Muscle layer of duodenum (tissue), 2 donors: ENCODE results near the gene HTT-AS.

Source experiments
- H3K27ac ChIP-seq: one replicate; pipeline ENCODE4 v1.7.0; 2013; ENCODE audit warnings: mild to moderate bottlenecking, low read length
- H3K27me3 ChIP-seq: one replicate; pipeline ENCODE4 v1.7.0; 2013; ENCODE audit warnings: low read depth, mild to moderate bottlenecking, control low read depth, low read length
- H3K36me3 ChIP-seq, 2 donors: one replicate each; pipeline ENCODE4 v1.7.0; 2013; ENCODE audit warnings: low read length in 2 of 2, control low read depth in 1 of 2, mild to moderate bottlenecking in 1 of 2; ENCODE audit not compliant: insufficient read depth in 2 of 2, control insufficient read depth in 1 of 2
- H3K4me1 ChIP-seq, 2 donors: one replicate each; pipeline ENCODE4 v1.7.0; 2013; ENCODE audit warnings: low read length in 2 of 2, mild to moderate bottlenecking in 2 of 2, control low read depth in 1 of 2, moderate library complexity in 1 of 2; ENCODE audit not compliant: insufficient read depth in 2 of 2, control insufficient read depth in 1 of 2
- H3K4me3 ChIP-seq, 2 donors: one replicate each; pipeline ENCODE4 v1.7.0; 2013; ENCODE audit warnings: low read length in 2 of 2, low read depth in 1 of 2, mild to moderate bottlenecking in 1 of 2
- H3K9me3 ChIP-seq, 2 donors: one replicate each; pipeline ENCODE4 v1.7.0; 2013; ENCODE audit warnings: low read length in 2 of 2, control low read depth in 1 of 2, mild to moderate bottlenecking in 1 of 2; ENCODE audit not compliant: control insufficient read depth in 1 of 2
- donor health status: healthy.

Gene HTT-AS

GRCh38 chr4:3074078-3074845 lies at the start of gene HTT-AS, which contains the start of gene HTT:
Gene HTT-AS, minus strand, starts transcription at chr4:3074538.
Gene HTT, plus strand, starts transcription at chr4:3074681. Its CDS starts 145 bp downstream, at chr4:3074826.
- Histone ChIP-seq H3K27me3 (no peaks in the 10 kb centered on the region), H3K4me3 (peak within 1 kb of the TSS; percentile 90 to 93), H3K4me1 (peaks cover 0 to 21% of the 10 kb centered on the region in 2 donors), H3K27ac (peak within 1 kb of the TSS; percentile 95), H3K9me3 (no peaks in the 10 kb centered on the region), H3K36me3 (no peaks in the 10 kb centered on the region)

- H3K4me1 ChIP-seq: peaks cover 6 to 28% of the 10 kb centered on the region in 2 donors
- no peak overlapping the region for H3K4me3 ChIP-seq
- no peaks in the 10 kb centered on the region for H3K27me3 ChIP-seq
- H3K9me3 ChIP-seq: no peaks in the 10 kb centered on the region
- H3K27ac ChIP-seq: peak overlapping the region; percentile 49
- peaks cover 19 to 23% of the 10 kb centered on the region in 2 donors for H3K36me3 ChIP-seq
Measured at GRCh38 chr4:3123181-3123671, 48.9 kb upstream of the HTT-AS start.

- peak overlapping the region; percentile 49 for H3K27ac ChIP-seq
- peaks cover 6 to 28% of the 10 kb centered on the region in 2 donors for H3K4me1 ChIP-seq
- peaks cover 13 to 19% of the 10 kb centered on the region in 2 donors for H3K36me3 ChIP-seq
- no peak overlapping the region for H3K4me3 ChIP-seq
- no peaks in the 10 kb centered on the region for H3K9me3 ChIP-seq
- H3K27me3 ChIP-seq: no peaks in the 10 kb centered on the region
Measured at GRCh38 chr4:3122081-3122563, 47.8 kb upstream of the HTT-AS start.

GRCh38 chr4:3121596-3121995 lies 47.3 kb upstream of the HTT-AS start:
- Histone ChIP-seq H3K27me3 (no peaks in the 10 kb centered on the region), H3K4me1 (peaks cover 6 to 28% of the 10 kb centered on the region in 2 donors), H3K9me3 (no peaks in the 10 kb centered on the region), H3K27ac (peak overlapping the region; percentile 49), H3K4me3 (no peak overlapping the region), H3K36me3 (peaks cover 12 to 23% of the 10 kb centered on the region in 2 donors)

- no peaks in the 10 kb centered on the region for H3K27me3 ChIP-seq
- H3K4me1 ChIP-seq: peaks cover 10 to 28% of the 10 kb centered on the region in 2 donors
- H3K27ac ChIP-seq: no peak overlapping the region
- no peaks in the 10 kb centered on the region for H3K9me3 ChIP-seq
- no peak overlapping the region for H3K4me3 ChIP-seq
- H3K36me3 ChIP-seq: peaks cover 16 to 28% of the 10 kb centered on the region in 2 donors
Measured at GRCh38 chr4:3121110-3121509, 46.8 kb upstream of the HTT-AS start.

GRCh38 chr4:3119464-3119863 lies 45.1 kb upstream of the HTT-AS start:
- Histone ChIP-seq H3K27ac (no peak overlapping the region), H3K36me3 (peaks cover 24 to 36% of the 10 kb centered on the region in 2 donors)

GRCh38 chr4:3118312-3118711 lies 44.0 kb upstream of the HTT-AS start:
- Histone ChIP-seq H3K27me3 (no peaks in the 10 kb centered on the region), H3K4me3 (no peak overlapping the region), H3K9me3 (no peaks in the 10 kb centered on the region), H3K27ac (no peak overlapping the region), H3K4me1 (peaks cover 10 to 24% of the 10 kb centered on the region in 2 donors), H3K36me3 (peaks cover 24 to 36% of the 10 kb centered on the region in 2 donors)

More at GRCh38 chr4:3119464-3119863, 45.1 kb upstream of the HTT-AS start:
- no peaks in the 10 kb centered on the region for H3K9me3 ChIP-seq
- no peaks in the 10 kb centered on the region for H3K27me3 ChIP-seq
- peaks cover 10 to 28% of the 10 kb centered on the region in 2 donors for H3K4me1 ChIP-seq
- H3K4me3 ChIP-seq: no peak overlapping the region

GRCh38 chr4:3116955-3117354 lies 42.6 kb upstream of the HTT-AS start:
- peaks cover 26 to 34% of the 10 kb centered on the region in 2 donors for H3K36me3 ChIP-seq
- peaks cover 4 to 17% of the 10 kb centered on the region in 2 donors for H3K4me1 ChIP-seq
- no peaks in the 10 kb centered on the region for H3K27me3 ChIP-seq
- H3K9me3 ChIP-seq: no peaks in the 10 kb centered on the region
- H3K27ac ChIP-seq: no peak overlapping the region
- no peak overlapping the region for H3K4me3 ChIP-seq

- H3K4me1 ChIP-seq: peaks cover 4 to 11% of the 10 kb centered on the region in 2 donors
- no peak overlapping the region for H3K4me3 ChIP-seq
- no peaks in the 10 kb centered on the region for H3K27me3 ChIP-seq
- H3K36me3 ChIP-seq: peaks cover 30 to 34% of the 10 kb centered on the region in 2 donors
- H3K27ac ChIP-seq: peak overlapping the region; percentile 63
- H3K9me3 ChIP-seq: no peaks in the 10 kb centered on the region
Measured at GRCh38 chr4:3115637-3116270, 41.4 kb upstream of the HTT-AS start.

- no peaks in the 10 kb centered on the region for H3K27me3 ChIP-seq
- H3K4me3 ChIP-seq: no peak overlapping the region
- peaks cover 35 to 40% of the 10 kb centered on the region in 2 donors for H3K36me3 ChIP-seq
Measured at GRCh38 chr4:3114377-3114776, 40.0 kb upstream of the HTT-AS start.

More at GRCh38 chr4:3114377-3114776, 40.0 kb upstream of the HTT-AS start:
- Histone ChIP-seq H3K27ac (no peak overlapping the region), H3K9me3 (no peaks in the 10 kb centered on the region), H3K4me1 (peaks cover 4 to 11% of the 10 kb centered on the region in 2 donors)
